Fibroblast of villous mesenchyme (primary cell): ENCODE measurements around the gene RAX2. TPM values are rescaled to one million over a fixed set of nuclear protein-coding genes. Genes with fewer than 3 reads are reported as not detected.

Source experiments
- DNase-seq: peaks from one replicate; pipeline ENCODE4 v3.0.0-alpha.2; 2010; ENCODE audit warnings: low read depth
- H3K4me3 ChIP-seq: 2 replicates; pipeline ENCODE4 v1.5.1; 2011; ENCODE audit warnings: low read depth, mild to moderate bottlenecking, low read length
- total RNA-seq: library from RNA; depleted of rRNA; stranded (reverse); fragments of >200 nt; gene quantifications from 2 replicates; pipeline ENCODE4 v1.2.3, GENCODE V29; 2012
- TF ChIP-seq, protein P1 (sequence below): IDR thresholded peaks from 2 replicates; pipeline ENCODE4 v1.5.1; 2012; ENCODE audit warnings: low read depth, mild to moderate bottlenecking, low read length; ENCODE audit not compliant: insufficient read depth

The RAX2 gene
- total RNA-seq, 1 donor = not detected

DNA sequence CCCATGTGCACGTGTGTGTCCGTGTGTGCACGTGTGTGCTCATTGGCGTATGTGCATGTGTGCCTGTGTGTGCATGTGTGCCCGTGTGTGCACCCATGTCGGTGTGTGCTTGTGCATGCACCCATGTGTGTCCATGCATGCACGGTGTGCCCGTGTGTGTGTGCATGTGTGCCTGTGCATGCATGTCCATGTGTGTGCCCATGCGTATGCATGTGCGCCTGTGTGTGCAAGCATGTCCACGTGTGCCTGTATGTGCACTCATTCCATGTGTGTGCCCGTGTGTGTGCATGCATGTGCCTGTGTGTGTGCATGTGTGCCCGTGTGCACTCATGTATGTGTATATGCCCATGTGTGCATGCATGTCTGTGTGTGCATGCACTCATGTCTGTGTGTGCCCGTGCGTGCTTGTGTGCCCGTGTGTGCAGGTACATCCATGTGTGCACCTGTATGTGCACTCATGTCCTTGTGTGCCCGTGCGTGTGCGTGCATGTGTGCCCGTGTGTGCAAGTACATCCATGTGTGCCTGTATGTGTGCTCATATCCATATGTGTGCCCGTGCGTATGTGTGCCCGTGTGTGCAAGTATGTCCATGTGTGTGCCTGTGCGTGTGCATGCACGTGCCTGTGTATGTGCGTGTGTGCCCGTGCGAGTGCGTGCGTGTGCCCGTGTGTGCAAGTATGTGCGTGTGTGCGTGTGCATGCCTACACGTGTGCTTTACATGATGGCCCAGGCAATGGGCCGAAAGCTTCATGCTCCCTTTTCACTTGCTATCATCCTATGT lies 35.7 kb upstream of the RAX2 start:
- H3K4me3 ChIP-seq = no peak overlapping the region
- no peak for DNase-seq
- TF ChIP-seq, protein P1, sequence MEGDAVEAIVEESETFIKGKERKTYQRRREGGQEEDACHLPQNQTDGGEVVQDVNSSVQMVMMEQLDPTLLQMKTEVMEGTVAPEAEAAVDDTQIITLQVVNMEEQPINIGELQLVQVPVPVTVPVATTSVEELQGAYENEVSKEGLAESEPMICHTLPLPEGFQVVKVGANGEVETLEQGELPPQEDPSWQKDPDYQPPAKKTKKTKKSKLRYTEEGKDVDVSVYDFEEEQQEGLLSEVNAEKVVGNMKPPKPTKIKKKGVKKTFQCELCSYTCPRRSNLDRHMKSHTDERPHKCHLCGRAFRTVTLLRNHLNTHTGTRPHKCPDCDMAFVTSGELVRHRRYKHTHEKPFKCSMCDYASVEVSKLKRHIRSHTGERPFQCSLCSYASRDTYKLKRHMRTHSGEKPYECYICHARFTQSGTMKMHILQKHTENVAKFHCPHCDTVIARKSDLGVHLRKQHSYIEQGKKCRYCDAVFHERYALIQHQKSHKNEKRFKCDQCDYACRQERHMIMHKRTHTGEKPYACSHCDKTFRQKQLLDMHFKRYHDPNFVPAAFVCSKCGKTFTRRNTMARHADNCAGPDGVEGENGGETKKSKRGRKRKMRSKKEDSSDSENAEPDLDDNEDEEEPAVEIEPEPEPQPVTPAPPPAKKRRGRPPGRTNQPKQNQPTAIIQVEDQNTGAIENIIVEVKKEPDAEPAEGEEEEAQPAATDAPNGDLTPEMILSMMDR = no peak

DNA sequence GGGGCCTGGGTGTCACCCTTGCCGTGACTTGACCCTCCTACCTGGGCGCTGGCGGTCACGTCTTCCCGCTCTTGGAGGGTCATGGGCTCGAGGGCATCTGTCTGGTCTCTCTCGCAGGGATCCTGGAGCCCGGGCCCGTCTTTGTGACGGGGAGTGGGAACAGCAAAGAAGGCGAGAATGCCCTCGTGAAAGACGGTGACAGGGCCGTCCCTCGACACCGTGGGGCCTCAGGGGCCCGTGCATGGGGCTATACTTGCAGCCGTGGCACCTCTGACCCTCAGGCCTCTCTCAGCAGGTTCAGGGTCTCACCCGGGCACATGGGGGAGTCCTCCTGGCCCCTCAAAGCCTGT lies 35.1 kb upstream of the RAX2 start:
- DNase-seq = no peak

DNA sequence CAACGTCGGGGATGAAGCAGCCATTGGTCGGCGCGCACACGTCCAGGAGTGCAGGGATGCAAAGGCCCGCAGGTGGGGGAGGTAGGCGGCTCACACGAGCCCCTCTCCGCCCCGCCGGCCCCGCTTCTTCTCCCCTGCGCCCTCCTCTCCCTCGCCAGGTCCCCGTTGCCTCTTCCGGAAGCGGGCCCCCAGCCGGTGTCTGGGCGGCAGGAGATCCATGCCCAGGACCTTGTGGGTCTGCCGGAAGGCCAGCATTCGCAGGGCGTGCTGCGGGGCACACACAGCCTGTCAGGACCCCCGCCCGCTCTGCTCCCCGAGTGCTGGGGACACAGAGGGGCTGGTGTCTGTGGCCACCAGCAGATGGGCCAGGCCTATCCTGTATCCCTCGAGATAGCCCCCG lies 33.8 kb upstream of the RAX2 start:
- no peak overlapping the region for H3K4me3 ChIP-seq
- no peak for DNase-seq

More for the DNA sequence above, 35.1 kb upstream of the RAX2 start:
- H3K4me3 ChIP-seq = no peak overlapping the region
- TF ChIP-seq, protein P1 = no peak

DNA sequence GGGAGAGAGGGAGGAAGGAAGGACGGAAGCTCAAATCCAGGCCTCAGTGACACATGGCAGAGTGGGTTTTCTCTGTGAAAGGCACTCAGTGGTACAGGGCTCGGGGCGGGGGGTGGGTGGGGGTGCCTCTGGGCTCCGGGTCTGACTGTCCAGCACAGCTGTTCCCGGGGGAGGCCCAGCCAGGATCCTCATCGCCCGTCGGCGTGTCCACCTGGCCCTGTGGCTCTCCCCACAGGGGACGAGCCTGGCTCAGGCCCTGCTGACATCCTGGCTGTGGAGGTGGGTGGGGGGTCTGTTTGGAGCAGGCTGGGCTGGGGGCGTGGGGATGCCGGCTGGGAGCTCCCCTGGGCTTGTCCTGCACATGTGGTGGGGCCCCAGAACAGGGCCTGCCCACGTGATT lies 32.4 kb upstream of the RAX2 start:
- TF ChIP-seq, protein P1 = no peak
- no peak overlapping the region for H3K4me3 ChIP-seq
- DNase-seq = no peak

More for the DNA sequence above, 33.8 kb upstream of the RAX2 start:
- TF ChIP-seq, protein P1 = no peak

DNA sequence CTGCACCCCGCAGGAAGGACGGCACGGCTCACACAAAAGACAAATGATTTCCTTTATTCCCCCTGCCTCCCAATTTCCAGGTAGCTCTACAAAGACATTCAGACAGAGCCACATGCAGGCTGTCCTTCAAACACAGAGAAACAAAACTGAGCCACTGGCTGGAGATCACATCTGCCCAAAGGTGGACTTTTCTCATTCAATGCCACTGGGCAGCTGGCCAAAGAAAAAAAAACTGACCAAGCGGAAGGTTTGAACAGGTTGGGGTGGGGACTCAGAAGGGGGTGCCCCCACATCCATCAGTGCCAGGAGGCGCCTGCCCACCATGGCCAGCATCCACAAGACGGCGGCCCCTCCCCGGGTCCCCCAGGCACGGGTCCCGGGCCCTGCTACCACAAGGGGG lies 32.0 kb upstream of the RAX2 start:
- DNase-seq = no peak
- TF ChIP-seq, protein P1 = no peak

DNA sequence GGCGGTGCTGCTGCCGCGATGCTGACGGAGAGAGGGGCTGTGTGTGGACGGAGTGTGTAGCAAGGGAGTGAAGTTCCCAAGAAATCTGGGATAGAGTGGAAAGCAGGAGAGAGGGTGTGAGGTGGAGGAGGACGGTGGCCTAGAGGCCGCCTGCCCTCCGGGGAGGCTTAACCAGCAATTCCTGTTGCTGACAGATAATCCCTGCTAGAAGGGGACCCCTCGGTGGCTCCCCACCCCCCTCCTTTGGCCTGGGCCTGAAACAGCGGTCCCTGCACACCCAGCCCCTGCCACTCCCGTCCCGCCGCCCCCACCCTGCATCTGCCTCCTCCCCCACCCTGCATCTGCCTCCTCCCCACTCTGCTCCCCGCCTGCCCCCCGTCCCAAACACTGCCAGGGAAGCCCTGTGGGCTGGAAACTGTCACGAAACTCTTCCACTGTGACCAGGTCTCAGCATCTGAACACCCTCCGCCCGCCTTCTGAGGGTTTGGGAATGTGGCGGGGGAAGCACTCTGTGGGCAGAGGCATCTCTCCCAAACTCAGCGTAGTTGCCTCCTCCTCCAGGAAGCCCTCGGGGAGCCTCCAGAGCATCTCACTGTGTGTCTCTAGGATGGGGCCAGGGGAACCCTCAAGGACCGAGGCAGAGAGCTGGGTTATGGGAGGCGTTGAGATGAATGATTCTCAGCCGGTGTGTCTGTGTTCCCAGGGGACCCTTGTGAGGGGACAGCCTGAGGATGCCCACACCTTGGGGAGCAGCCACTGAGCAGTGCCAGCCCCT lies 31.3 kb upstream of the RAX2 start:
- no peak for DNase-seq
- no peak overlapping the region for H3K4me3 ChIP-seq
- TF ChIP-seq, protein P1 = no peak

More for the DNA sequence above, 32.0 kb upstream of the RAX2 start:
- H3K4me3 ChIP-seq = no peak overlapping the region
